ENCODE results near the gene MRPS22. TPM values are rescaled to one million over a fixed set of nuclear protein-coding genes. Genes with fewer than 3 reads are reported as not detected.

MRPS22 gene
- total and polyA plus RNA-seq, 9 donors: 33.0 to 51.6 (median 36.8) TPM

DNA sequence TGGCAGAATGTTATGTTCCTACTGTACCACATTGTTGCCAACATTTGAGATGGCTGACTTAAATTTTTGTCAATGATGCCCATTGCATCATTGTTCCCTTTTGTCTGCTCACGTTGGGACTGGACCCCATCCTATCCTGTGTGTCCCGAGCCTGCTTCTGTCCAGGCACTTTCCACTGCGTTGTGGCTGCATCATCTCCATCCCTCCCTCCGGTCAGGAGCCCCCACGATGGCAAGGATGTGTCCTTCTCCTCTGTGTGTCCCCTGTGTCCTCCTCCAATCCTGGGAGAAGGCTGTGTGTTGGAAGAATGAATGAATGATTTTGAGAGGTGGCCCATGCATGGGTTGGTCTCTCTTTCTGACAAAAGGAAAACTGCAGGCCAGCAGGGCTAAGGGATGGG is 19.4 kb upstream of the MRPS22 start:
- Histone ChIP-seq H3K4me3 (no peak overlapping the region), H3K4me1 (ENCODE audit: insufficient read depth) (no peaks in the 10 kb centered on the region), H3K36me3 (no peaks in the 10 kb centered on the region), H3K27me3 (no peaks in the 10 kb centered on the region), H3K27ac (no peak overlapping the region), H3K9me3 (no peaks in the 10 kb centered on the region)
- no peak for TF ChIP-seq EP300 (IDR thresholded peaks at IDR 0.05)
- no peak for TF ChIP-seq POLR2A (IDR thresholded peaks at IDR 0.05)
- TF ChIP-seq, protein P1, sequence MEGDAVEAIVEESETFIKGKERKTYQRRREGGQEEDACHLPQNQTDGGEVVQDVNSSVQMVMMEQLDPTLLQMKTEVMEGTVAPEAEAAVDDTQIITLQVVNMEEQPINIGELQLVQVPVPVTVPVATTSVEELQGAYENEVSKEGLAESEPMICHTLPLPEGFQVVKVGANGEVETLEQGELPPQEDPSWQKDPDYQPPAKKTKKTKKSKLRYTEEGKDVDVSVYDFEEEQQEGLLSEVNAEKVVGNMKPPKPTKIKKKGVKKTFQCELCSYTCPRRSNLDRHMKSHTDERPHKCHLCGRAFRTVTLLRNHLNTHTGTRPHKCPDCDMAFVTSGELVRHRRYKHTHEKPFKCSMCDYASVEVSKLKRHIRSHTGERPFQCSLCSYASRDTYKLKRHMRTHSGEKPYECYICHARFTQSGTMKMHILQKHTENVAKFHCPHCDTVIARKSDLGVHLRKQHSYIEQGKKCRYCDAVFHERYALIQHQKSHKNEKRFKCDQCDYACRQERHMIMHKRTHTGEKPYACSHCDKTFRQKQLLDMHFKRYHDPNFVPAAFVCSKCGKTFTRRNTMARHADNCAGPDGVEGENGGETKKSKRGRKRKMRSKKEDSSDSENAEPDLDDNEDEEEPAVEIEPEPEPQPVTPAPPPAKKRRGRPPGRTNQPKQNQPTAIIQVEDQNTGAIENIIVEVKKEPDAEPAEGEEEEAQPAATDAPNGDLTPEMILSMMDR (IDR thresholded peaks at IDR 0.05): no peak
- 73 to 89% (median 84%) methylated on average over 5 of the region's 5 CpGs for WGBS, 3 donors
- intact Hi-C loops (cut with DNase I): loop anchor here in 1 of 4 donors (10.0 kb wide), 1 partner anchor 380 kb away; the partner anchor contains the start of genes FOXL2 and FOXL2NB
- no peak for DNase-seq

DNA sequence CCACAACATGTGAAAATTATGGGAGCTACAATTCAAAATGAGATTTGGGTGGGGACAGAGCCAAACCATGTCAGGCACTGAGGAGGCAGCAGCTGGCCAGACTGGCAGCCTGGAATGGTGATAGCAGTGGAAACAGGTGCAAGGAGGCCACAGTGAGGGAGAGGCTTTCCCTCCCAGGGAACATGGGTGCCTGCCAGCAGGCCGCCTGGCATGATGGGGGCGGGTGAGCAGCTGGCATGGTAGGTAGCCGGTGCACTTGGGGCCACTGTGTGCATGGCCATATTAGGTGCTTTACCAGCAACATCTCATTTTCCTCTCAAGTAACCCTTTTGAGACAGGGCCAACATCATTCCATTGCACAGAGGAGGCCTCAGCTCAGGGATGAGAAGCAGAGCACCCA is 18.3 kb upstream of the MRPS22 start:
- Histone ChIP-seq H3K4me1 (ENCODE audit: insufficient read depth) (no peaks in the 10 kb centered on the region), H3K36me3 (no peaks in the 10 kb centered on the region), H3K27ac (no peak overlapping the region), H3K4me3 (no peak overlapping the region), H3K9me3 (no peaks in the 10 kb centered on the region), H3K27me3 (no peaks in the 10 kb centered on the region)
- intact Hi-C loops (cut with DNase I): loop anchor here (5.0 to 10.0 kb wide), 4 partner anchors 213 to 388 kb away; partner anchors contain the start of genes FOXL2 (in 1 of the 4) and FOXL2NB (in 1 of the 4)
- peak in 1 of 5 donors; percentile 6 for DNase-seq
- TF ChIP-seq, protein P1 (IDR thresholded peaks at IDR 0.05): no peak
- TF ChIP-seq POLR2A (IDR thresholded peaks at IDR 0.05): no peak
- 95 to 97% (median 95%) methylated on average over 3 of the region's 3 CpGs for WGBS, 3 donors

DNA sequence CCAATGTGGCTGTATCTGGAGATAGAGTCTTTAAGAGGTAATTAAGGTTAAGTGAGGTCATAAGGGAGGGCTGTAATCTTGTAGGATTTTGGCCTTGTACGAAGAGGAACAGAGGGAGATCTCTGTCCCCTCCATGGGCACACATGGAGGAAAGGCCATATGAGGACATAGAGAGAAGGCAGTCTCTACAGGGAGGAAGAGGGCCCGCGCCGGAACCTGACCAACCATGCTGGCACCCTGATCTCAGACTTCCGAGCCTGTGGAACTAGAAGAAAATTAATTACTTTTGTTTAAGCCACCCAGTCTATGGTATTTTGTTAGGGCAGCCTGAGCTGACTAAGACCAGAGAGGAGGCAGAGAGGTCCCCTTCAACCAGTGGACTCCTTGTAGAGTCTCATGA is 17.7 kb upstream of the MRPS22 start:
- Histone ChIP-seq H3K4me1 (ENCODE audit: insufficient read depth) (no peaks in the 10 kb centered on the region), H3K27me3 (no peaks in the 10 kb centered on the region), H3K4me3 (no peak overlapping the region), H3K27ac (no peak overlapping the region), H3K36me3 (no peaks in the 10 kb centered on the region), H3K9me3 (no peaks in the 10 kb centered on the region)
- peak in 1 of 5 donors; percentile 5 for DNase-seq
- TF ChIP-seq POLR2A (IDR thresholded peaks at IDR 0.05): no peak
- TF ChIP-seq, protein P1 (IDR thresholded peaks at IDR 0.05): no peak
- TF ChIP-seq EP300 (IDR thresholded peaks at IDR 0.05): no peak
- WGBS, 3 donors: 91 to 95% (median 95%) methylated on average over 5 of the region's 5 CpGs
- intact Hi-C loops (cut with DNase I): loop anchor here (5.0 to 10.0 kb wide), 4 partner anchors 214 to 389 kb away; partner anchors contain the start of genes FOXL2 (in 1 of the 4) and FOXL2NB (in 1 of the 4)

DNA sequence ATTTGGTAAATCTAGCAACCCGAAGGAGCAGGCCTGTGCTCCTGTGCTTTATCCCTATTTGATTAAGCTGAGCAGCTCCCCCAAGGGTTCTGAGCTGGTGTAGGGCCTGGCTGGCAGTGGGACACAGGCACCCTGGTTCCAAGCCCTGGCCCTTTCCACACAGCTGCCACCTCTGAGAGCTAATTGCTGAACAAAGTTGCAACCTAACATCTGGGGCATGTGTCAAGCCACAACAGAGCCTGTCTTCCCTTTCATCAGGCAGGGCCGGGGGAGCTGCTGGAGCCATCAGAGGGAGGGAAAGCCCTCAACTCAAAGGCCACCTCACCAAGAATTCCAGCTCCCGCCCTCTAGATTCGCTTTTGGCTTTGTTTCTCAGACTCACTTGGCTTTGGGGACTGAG is 17.1 kb upstream of the MRPS22 start:
- H3K4me3 ChIP-seq: no peak overlapping the region
- intact Hi-C loops (cut with DNase I): loop anchor here (5.0 to 10.0 kb wide), 4 partner anchors 214 to 389 kb away; partner anchors contain the start of genes FOXL2 (in 1 of the 4) and FOXL2NB (in 1 of the 4)
- DNase-seq: peak in 1 of 5 donors; percentile 16

More for the DNA sequence above, 17.1 kb upstream of the MRPS22 start:
- no peaks in the 10 kb centered on the region for H3K9me3 ChIP-seq
- H3K27ac ChIP-seq: no peak overlapping the region
- no peaks in the 10 kb centered on the region for H3K27me3 ChIP-seq
- WGBS, 3 donors: 47 to 73% (median 61%) methylated on average over 4 of the region's 4 CpGs
- H3K4me1 ChIP-seq (ENCODE audit: insufficient read depth): no peaks in the 10 kb centered on the region
- H3K36me3 ChIP-seq: no peaks in the 10 kb centered on the region
- TF ChIP-seq POLR2A (IDR thresholded peaks at IDR 0.05) (no peak), EP300 (IDR thresholded peaks at IDR 0.05) (no peak)
- TF ChIP-seq, protein P1 (IDR thresholded peaks at IDR 0.05): no peak
